Panc1 (cell line): Measurements from ENCODE around the gene PTPRZ1. TPM values are rescaled to one million over a fixed set of nuclear protein-coding genes. Genes with fewer than 3 reads are reported as not detected.

Experiments
- ATAC-seq: fragments of 200-7000 bp; cut with Tn5 transposase; 2 replicates; pipeline ENCODE4 v1.9.1; 2020; ENCODE audit warnings: mild to moderate bottlenecking, moderate library complexity
- BruUV-seq: library from RNA; stranded (reverse); fragments of 400-500 nt; replicated peaks from 2 replicates; lab custom pipeline; 2021; lab: Mats Ljungman, UMichigan
- CTCF ChIA-PET: fragments of 300-600 bp; sonication (Branson Sonifier 250); formaldehyde crosslinking; loops from one replicate; lab custom pipeline; 2022; ENCODE audit warnings: antibody characterized with exemption; lab: Charles Lee
- POLR2A ChIA-PET: fragments of 300-600 bp; sonication (Branson Sonifier 250); formaldehyde crosslinking; loops from one replicate; lab custom pipeline; 2022; ENCODE audit warnings: antibody characterized with exemption; lab: Charles Lee
- DNase-seq: peaks from one replicate; pipeline ENCODE4 v3.0.0-alpha.2; 2010; ENCODE audit warnings: low read depth, low spot score
- H3K27ac ChIP-seq: 2 replicates; pipeline ENCODE4 v1.5.1; 2011; ENCODE audit warnings: mild to moderate bottlenecking, low read length, inconsistent platforms
- H3K27me3 ChIP-seq: fragments of 200-500 bp; sonication (Bioruptor generic); 2 replicates; pipeline ENCODE4 v1.6.0; 2014; ENCODE audit warnings: low read length, inconsistent platforms; ENCODE audit not compliant: control insufficient read depth, insufficient read depth
- H3K36me3 ChIP-seq: fragments of 200-500 bp; sonication (Bioruptor generic); 2 replicates; pipeline ENCODE4 v1.5.1; 2014; ENCODE audit warnings: inconsistent platforms, mild to moderate bottlenecking, low read length, moderate library complexity; ENCODE audit not compliant: control insufficient read depth, insufficient read depth
- H3K4me1 ChIP-seq: 2 replicates; pipeline ENCODE4 v1.5.1; 2011; ENCODE audit warnings: inconsistent platforms, mild to moderate bottlenecking, low read length, moderate library complexity; ENCODE audit not compliant: control insufficient read depth, insufficient read depth
- H3K4me3 ChIP-seq, 2 experiments: 2 replicates each; pipeline ENCODE4 v1.5.1; 2011 to 2012; ENCODE audit warnings: low read depth in 2 of 2, low read length in 2 of 2, mild to moderate bottlenecking in 2 of 2, inconsistent platforms in 1 of 2, moderate library complexity in 1 of 2
- H3K9me3 ChIP-seq: fragments of 200-500 bp; sonication (Bioruptor generic); 2 replicates; pipeline ENCODE4 v1.5.1; 2014; ENCODE audit warnings: low read depth, mild to moderate bottlenecking, inconsistent platforms, low read length, moderate library complexity; ENCODE audit not compliant: control insufficient read depth, insufficient read depth
- POLR2AphosphoS5 ChIP-seq: IDR thresholded peaks from 2 replicates; pipeline ENCODE4 v1.6.1; 2012; ENCODE audit warnings: mild to moderate bottlenecking, low read depth, low read length, moderate library complexity
- SIN3A ChIP-seq: IDR thresholded peaks from 2 replicates; pipeline ENCODE4 v1.6.1; 2012; ENCODE audit warnings: low read depth, mild to moderate bottlenecking, low read length, moderate library complexity, borderline replicate concordance; ENCODE audit not compliant: insufficient read depth
- TCF7L2 ChIP-seq: IDR thresholded peaks from 2 replicates; pipeline ENCODE4 v1.6.1; 2011; ENCODE audit warnings: mild to moderate bottlenecking, low read depth, low read length, inconsistent platforms
- in situ Hi-C: cut with HindIII; loops from 2 replicates; pipeline ENCODE4 v1.10.0; 2016; ENCODE audit warnings: low sequenced_read_pairs, low pct_unique_long_range_greater_than_20kb
- intact Hi-C: fragments of 100-400 bp; cut with micrococcal nuclease; formaldehyde crosslinking; loops from one replicate; pipeline ENCODE4 v1.10.0; 2022; ENCODE audit not compliant: unreplicated experiment
- total RNA-seq: library from RNA; stranded (reverse); gene quantifications from one replicate; pipeline ENCODE4 v1.2.1, GENCODE V29; 2021; ENCODE audit not compliant: unreplicated experiment
- TF ChIP-seq, protein P1 (sequence below): fragments of 450-650 bp; IDR thresholded peaks from 2 replicates; pipeline ENCODE4 v1.5.1; 2017; ENCODE audit warnings: mild to moderate bottlenecking
- TF ChIP-seq, protein P2 (sequence below), 2 experiments: IDR thresholded peaks; 2 replicates each; pipeline ENCODE4 v1.6.1; 2011 to 2012; ENCODE audit warnings: low read depth in 2 of 2, control low read depth in 1 of 2, low read length in 1 of 2, mild to moderate bottlenecking in 1 of 2, moderate library complexity in 1 of 2; ENCODE audit not compliant: insufficient read depth in 1 of 2

The PTPRZ1 gene
- total RNA-seq, 1 experiment from 2014 or later: 0.05 TPM

DNA sequence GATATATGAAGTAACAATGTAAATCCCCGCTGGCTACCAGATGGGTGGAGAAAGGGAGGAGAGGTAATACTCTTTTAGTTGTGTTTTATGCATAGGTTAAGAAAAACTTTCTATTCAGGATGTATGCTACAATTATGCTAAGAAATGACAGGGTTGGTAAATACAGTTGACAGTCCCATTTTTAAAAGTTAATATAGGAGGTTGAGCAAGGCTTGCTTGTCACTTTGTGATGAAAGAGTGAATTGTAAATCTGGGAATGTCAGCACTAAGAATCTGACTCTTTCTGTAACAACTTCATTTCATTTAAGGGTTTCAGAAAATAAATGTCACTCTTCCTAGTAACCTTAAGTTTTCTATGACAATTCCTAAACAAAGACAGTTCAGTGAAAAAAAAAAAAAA is 59.8 kb downstream of the PTPRZ1 start:
- DNase-seq (no peak), ATAC-seq (no peak)
- in situ Hi-C loops (no loop called here), intact Hi-C loops (no loop called here)
- Histone ChIP-seq H3K27me3 (no peaks in the 10 kb centered on the region), H3K9me3 (no peaks in the 10 kb centered on the region), H3K36me3 (no peaks in the 10 kb centered on the region), H3K27ac (no peak overlapping the region), H3K4me1 (no peaks in the 10 kb centered on the region), H3K4me3 (no peak overlapping the region)
- ChIA-PET POLR2A (no interaction called here), CTCF (no interaction called here)
- no TSS peak for BruUV-seq
- TF ChIP-seq, protein P1, sequence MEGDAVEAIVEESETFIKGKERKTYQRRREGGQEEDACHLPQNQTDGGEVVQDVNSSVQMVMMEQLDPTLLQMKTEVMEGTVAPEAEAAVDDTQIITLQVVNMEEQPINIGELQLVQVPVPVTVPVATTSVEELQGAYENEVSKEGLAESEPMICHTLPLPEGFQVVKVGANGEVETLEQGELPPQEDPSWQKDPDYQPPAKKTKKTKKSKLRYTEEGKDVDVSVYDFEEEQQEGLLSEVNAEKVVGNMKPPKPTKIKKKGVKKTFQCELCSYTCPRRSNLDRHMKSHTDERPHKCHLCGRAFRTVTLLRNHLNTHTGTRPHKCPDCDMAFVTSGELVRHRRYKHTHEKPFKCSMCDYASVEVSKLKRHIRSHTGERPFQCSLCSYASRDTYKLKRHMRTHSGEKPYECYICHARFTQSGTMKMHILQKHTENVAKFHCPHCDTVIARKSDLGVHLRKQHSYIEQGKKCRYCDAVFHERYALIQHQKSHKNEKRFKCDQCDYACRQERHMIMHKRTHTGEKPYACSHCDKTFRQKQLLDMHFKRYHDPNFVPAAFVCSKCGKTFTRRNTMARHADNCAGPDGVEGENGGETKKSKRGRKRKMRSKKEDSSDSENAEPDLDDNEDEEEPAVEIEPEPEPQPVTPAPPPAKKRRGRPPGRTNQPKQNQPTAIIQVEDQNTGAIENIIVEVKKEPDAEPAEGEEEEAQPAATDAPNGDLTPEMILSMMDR: no peak
- TF ChIP-seq POLR2AphosphoS5 (no peak), TCF7L2 (no peak), SIN3A (no peak)
- TF ChIP-seq, protein P2, sequence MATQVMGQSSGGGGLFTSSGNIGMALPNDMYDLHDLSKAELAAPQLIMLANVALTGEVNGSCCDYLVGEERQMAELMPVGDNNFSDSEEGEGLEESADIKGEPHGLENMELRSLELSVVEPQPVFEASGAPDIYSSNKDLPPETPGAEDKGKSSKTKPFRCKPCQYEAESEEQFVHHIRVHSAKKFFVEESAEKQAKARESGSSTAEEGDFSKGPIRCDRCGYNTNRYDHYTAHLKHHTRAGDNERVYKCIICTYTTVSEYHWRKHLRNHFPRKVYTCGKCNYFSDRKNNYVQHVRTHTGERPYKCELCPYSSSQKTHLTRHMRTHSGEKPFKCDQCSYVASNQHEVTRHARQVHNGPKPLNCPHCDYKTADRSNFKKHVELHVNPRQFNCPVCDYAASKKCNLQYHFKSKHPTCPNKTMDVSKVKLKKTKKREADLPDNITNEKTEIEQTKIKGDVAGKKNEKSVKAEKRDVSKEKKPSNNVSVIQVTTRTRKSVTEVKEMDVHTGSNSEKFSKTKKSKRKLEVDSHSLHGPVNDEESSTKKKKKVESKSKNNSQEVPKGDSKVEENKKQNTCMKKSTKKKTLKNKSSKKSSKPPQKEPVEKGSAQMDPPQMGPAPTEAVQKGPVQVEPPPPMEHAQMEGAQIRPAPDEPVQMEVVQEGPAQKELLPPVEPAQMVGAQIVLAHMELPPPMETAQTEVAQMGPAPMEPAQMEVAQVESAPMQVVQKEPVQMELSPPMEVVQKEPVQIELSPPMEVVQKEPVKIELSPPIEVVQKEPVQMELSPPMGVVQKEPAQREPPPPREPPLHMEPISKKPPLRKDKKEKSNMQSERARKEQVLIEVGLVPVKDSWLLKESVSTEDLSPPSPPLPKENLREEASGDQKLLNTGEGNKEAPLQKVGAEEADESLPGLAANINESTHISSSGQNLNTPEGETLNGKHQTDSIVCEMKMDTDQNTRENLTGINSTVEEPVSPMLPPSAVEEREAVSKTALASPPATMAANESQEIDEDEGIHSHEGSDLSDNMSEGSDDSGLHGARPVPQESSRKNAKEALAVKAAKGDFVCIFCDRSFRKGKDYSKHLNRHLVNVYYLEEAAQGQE (IDR thresholded peaks at IDR 0.05; ENCODE audit: insufficient read depth in 1 of 2, low read depth in 2 of 2, low read length in 1 of 2): no peak

DNA sequence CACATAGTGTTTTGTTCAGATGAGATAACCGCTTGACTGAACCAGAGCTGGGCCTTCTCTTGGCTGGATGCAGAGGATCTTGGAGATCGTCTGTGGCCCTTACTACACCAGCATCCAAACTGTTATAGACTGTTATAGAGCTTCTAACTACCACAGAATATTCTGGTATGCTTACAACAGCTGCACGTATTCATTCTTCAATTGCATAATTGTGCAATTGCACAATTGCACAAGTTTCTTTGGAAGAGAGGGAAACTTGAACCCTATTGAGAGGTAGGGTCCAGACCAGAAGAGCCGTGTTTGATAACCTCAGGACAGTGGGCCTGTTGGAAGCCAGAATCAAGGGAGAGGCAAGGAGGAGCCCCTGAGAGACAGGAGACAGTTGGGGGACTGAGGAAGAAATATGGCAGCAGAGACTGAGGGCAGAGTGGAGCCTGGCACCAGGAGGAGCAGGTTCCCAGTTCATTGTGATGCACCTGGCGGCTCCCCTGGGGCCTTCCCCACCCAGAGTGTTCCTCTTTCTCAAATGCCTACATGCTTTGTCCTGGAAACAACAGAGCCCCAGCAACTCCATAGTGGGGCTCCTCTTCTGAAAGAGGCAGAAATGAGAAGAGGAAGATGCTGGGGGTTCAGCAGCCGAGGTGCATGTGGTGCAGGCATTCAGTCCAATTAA is 64.1 kb downstream of the PTPRZ1 start:
- Histone ChIP-seq H3K4me3 (no peak overlapping the region), H3K36me3 (no peaks in the 10 kb centered on the region), H3K9me3 (no peaks in the 10 kb centered on the region), H3K27ac (no peak overlapping the region), H3K4me1 (no peaks in the 10 kb centered on the region), H3K27me3 (no peaks in the 10 kb centered on the region)
- no TSS peak for BruUV-seq
- no peak for TF ChIP-seq SIN3A
- DNase-seq (no peak), ATAC-seq (no peak)
- POLR2A ChIA-PET: no interaction called here
- CTCF ChIA-PET: no interaction called here
- in situ Hi-C loops (no loop called here), intact Hi-C loops (no loop called here)

DNA sequence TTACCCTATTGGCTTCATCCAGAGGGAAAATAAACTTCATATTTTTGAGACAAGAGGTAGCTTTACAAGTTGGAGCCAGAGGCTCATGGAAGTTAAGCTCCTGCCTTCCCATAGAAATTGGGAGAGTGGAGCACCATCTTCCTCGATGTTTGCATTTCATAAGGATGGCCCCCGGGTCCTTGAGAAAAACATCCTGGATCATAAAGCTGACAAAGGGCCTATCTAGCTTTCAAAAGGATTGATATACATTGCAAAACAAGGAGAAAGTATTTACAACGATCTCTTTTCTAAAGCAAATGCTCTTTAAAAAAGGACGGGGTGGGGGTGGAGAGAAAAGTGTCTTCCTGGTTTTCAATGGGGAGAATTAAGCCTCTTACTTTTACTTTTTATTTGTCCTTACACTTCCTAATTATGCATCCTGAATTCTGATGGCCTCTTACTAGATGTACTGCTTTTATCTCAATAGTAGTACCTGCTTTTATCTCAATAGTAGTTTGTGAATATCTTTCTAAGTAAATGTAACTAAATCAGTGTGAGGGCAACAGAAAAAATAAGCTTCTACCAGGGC is 65.6 kb downstream of the PTPRZ1 start:
- no peak overlapping the region for H3K4me3 ChIP-seq
- no peaks in the 10 kb centered on the region for H3K27me3 ChIP-seq
- intact Hi-C loops: no loop called here
- no peaks in the 10 kb centered on the region for H3K36me3 ChIP-seq
- H3K4me1 ChIP-seq: no peaks in the 10 kb centered on the region
- in situ Hi-C loops: no loop called here
- no peak overlapping the region for H3K27ac ChIP-seq
- ChIA-PET POLR2A (no interaction called here), CTCF (no interaction called here)
- no peak for ATAC-seq
- BruUV-seq: no TSS peak
- no peak for DNase-seq
- no peaks in the 10 kb centered on the region for H3K9me3 ChIP-seq
- TF ChIP-seq SIN3A (no peak), TCF7L2 (no peak), POLR2AphosphoS5 (no peak)
- TF ChIP-seq, protein P1: no peak
- TF ChIP-seq, protein P2 (IDR thresholded peaks at IDR 0.05; ENCODE audit: insufficient read depth in 1 of 2, low read depth in 2 of 2, low read length in 1 of 2): no peak
